ENCODE measurements around the gene KPNA4. TPM values are rescaled to one million over a fixed set of nuclear protein-coding genes. Genes with fewer than 3 reads are reported as not detected.

KPNA4 gene
- total RNA-seq, 1 experiment from 2014 or later, result 76.7 TPM

- Histone ChIP-seq H2BK12ac (ENCODE audit: insufficient read length, low read depth, low read length) (no peak overlapping the region), H4K20me1 (ENCODE audit: control insufficient read depth, insufficient read depth, insufficient read length) (no peaks in the 10 kb centered on the region), H4K5ac (ENCODE audit: insufficient read length, low read depth, low read length) (no peak overlapping the region), H2AK5ac (ENCODE audit: insufficient read length, low read length) (no peak overlapping the region), H3K4me2 (ENCODE audit: insufficient read depth, insufficient read length, low read length) (no peak overlapping the region), H3K18ac (ENCODE audit: insufficient read length, low read depth, low read length) (no peak overlapping the region), H2BK20ac (ENCODE audit: low read depth, low read length, poor library complexity, severe bottlenecking) (no peak overlapping the region), H2AFZ (ENCODE audit: low read length) (no peak overlapping the region), H2BK5ac (ENCODE audit: insufficient read length, low read length) (no peak overlapping the region), H3K79me2 (ENCODE audit: insufficient read depth, low read length) (no peaks in the 10 kb centered on the region), H3K27ac (ENCODE audit: insufficient read length, low read depth, low read length) (no peak overlapping the region), H3K4me1 (ENCODE audit: insufficient read depth, low read length) (no peaks in the 10 kb centered on the region; the same call in 1 of the 2 replicates), H2BK15ac (ENCODE audit: low read depth, low read length) (no peak overlapping the region), H3K23me2 (ENCODE audit: insufficient read length, low read depth, low read length, poor library complexity, severe bottlenecking) (no peaks in the 10 kb centered on the region), H3K79me1 (ENCODE audit: insufficient read depth, low read depth, low read length, poor library complexity, severe bottlenecking) (no peaks in the 10 kb centered on the region), H3K14ac (ENCODE audit: insufficient read depth, low read length) (no peak overlapping the region), H4K91ac (ENCODE audit: insufficient read length, low read depth, low read length) (no peak overlapping the region), H3K56ac (ENCODE audit: insufficient read length, low read depth, low read length) (no peak overlapping the region), H3K27me3 (ENCODE audit: insufficient read depth, low read length) (no peaks in the 10 kb centered on the region), H3K9ac (ENCODE audit: extremely low read depth, insufficient read length, low read length) (no peak overlapping the region), H3K4ac (ENCODE audit: low read depth, low read length) (no peak overlapping the region), H2BK120ac (ENCODE audit: low read depth, low read length, poor library complexity, severe bottlenecking) (no peak overlapping the region), H3K9me3 (ENCODE audit: control insufficient read depth, low read depth, low read length) (no peaks in the 10 kb centered on the region), H4K8ac (replicated peaks; ENCODE audit: insufficient read length, low read depth, low read length) (no peak overlapping the region), H3K23ac (ENCODE audit: insufficient read length, low read depth, low read length) (no peak overlapping the region), H3T11ph (ENCODE audit: low read length) (no peak overlapping the region)
- H3K27ac Mint-ChIP-seq, result no peak overlapping the region
- peaks cover 0 to 4% of the 10 kb centered on the region in 2 experiments; a peak in 1 of 5 replicates for H3K9me3 Mint-ChIP-seq
- DNase-seq, result no peak
- H3K4me3 Mint-ChIP-seq, result no peak overlapping the region
- no peaks in the 10 kb centered on the region for H3K4me1 Mint-ChIP-seq
- TF ChIP-seq CTCF (conservative IDR thresholded peaks at IDR 0.05), result no peak
- no peaks in the 10 kb centered on the region for H3K36me3 Mint-ChIP-seq (ENCODE audit: insufficient read depth in 1 of 3, low read depth in 3 of 3)
- no peaks in the 10 kb centered on the region; the same call in none of the 2 replicates for H3K27me3 Mint-ChIP-seq (ENCODE audit: low read depth)
Measured at GRCh38 chr3:160588023-160588422, 22.7 kb upstream of the KPNA4 start.
